HG03280 (cell line): Measurements from ENCODE around the gene MYO9A.
A peak's percentile ranks its signal among the peaks of the same experiment; 100 is the strongest.
"Not testable (repeated sequence)": the region's sequence is repeated elsewhere in the genome, so short reads cannot be mapped to it uniquely, and the experiment has no call there.

Experiments
- ATAC-seq: cut with Tn5 transposase; IDR thresholded peaks from one replicate; pipeline ENCODE4 v1.9.1; 2021; ENCODE audit warnings: mild to moderate bottlenecking, moderate library complexity; ENCODE audit not compliant: unreplicated experiment

The MYO9A gene

DNA sequence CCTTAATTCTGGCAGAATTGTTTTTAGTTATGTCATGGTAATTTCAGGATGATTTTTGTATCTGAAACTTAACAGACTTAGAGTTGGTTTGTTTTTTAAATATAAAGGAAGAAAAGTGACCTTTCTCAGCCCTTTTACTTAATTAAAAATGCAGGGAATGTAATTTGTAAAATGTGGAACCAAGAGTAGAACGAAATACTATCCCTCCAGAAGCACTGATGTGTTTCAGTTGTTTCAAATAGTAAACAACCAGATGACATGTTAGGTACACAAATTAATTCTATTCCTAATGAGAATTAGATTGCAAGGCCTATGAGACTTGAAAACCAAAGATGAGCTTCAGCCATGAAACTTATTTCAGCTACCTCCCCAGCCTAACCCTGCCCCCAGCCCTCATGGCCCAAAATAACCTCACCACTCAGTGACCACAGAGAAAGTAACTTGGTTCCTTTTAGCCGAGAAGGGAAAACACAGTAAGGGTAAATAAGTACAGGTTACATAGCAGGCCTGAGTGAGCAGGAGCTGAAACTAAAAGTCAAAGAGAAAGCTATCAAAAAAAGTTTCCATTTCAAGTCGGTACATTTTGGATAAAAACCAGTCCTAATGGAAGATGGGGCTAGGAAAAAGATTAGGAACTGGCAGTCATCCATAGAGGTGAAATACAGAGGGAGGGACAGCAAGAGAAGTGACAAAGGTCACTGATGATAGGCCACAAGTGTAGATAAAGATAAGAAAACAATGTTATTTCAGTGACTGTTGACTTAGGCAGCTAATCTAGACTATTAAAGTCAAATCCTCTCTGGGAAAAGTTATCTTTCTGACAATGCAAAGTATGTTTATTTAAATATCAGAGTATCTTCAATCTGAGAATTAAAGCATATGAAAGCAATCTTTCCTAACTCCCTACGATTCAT is 23.5 kb upstream of the MYO9A start:
- peak; percentile 98 for ATAC-seq

DNA sequence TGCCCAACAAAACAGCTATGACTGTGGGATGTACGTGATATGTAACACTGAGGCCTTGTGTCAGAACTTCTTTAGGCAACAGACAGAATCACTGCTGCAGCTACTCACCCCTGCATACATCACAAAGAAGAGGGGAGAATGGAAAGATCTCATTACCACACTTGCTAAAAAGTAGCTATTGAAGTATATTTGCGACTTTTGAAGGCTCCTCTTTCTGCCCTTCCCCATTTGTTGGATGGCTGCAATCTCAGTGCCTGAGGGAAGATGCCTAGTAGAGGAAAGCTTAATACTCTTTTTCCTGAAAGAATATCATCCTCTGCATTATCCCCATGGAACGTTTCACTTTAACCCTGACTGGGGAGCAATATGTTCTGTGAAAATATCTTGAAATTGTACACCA is 22.1 kb upstream of the MYO9A start:
- ATAC-seq = no peak

DNA sequence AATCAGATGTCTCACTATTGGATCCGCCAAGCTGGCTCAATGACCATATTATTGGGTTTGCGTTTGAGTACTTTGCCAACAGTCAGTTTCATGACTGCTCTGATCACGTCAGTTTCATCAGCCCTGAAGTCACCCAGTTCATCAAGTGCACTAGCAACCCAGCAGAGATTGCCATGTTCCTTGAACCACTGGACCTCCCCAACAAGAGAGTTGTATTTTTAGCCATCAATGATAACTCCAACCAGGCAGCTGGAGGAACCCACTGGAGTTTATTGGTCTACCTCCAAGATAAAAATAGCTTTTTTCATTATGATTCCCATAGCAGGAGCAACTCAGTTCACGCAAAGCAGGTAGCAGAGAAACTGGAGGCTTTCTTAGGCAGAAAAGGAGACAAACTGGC is 21.7 kb upstream of the MYO9A start:
- ATAC-seq = no peak

DNA sequence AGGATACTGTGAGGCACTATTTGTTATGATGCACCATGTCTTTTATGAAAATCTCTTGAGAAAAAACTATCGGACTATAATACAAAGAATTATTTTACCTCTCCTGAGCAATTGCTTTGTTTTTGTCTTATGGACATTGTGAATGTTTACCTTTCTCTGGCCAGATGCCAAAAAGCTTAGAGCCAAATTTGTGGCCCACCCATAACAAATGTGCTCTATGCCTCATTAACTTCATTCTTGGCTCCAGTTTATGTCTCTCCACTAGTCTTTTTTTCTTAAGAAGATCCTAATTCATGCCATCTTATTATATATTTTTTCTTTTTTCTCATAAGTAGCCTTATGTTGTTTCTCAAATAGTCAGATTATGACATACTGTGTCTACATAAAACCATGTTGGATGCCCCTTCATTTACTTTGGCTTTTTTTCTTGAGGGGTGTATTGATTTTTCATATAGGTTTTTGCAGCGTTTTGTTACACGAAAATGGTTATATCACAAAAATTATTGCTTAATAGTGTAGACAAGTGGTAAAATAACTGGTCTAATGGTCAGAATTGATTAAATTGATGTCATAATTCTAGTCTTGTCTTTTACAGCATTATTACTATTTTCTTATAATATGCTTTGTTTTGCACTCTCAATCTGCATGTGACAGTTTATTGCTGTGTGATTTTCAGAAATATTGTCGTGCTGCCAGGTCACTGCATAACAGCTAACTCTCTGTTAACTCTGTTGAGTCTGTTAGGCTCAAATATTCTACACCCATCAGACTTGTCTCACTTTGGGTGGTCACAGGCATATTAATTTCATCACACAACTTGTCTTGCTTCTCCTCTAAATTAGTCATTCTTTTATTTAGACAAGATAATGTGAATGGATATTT is 18.5 kb upstream of the MYO9A start:
- no peak for ATAC-seq

DNA sequence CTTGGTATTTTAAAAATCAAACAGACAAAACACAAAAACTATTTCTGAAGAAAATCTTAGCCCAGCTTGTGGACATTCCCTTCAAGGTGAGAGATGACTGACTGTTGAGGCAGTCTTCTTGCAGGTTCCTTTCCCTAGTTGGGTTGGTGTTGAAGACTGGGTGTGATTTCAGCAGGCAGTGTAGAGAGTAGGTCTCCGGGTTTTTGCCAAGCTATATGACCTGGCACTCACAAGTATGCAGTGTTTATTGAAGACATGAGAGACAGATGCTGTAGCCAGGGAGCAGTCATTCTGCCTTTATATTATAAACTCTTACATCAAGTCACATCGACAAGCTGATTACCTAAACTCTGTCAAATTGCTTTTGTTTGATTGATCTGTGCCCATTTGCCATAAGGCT is 17.8 kb upstream of the MYO9A start:
- ATAC-seq = no peak

DNA sequence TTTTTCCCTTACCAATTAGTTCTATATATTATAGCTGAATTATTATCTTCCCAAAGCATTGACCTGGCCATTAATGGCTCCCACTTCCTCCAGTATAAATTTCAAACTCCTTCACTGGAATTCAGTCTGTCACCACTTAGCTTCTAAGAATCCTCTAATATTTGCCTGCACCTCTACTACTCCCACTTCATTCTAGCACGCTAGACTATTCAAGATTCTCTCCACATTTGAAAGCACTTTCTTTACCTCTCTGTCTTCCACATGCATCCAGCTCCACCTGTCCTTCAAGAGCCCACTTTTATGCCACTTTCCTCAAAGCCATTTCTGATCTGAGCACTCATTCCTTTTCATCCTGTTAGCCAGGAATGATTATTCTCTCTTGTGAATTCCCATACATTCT is 15.3 kb upstream of the MYO9A start:
- no peak for ATAC-seq

DNA sequence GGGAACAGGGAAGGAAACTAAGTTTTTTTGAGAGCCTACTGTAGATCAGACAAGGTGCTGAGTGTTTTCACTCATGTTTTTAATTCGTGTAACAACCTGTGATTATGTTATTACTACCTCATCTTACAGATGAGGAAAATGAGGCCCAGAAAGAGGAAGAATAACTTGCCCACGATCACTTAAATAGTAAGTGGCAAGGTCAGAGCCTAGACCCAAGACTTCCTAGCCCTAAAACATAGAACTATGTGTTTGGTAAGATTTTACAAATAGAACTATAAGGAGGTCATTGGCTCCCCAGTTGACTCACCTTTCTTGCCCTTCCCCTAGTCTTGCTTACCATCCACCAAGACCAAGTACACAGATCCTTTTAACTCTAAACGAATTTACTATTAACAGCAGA is 14.0 kb upstream of the MYO9A start:
- ATAC-seq = no peak

DNA sequence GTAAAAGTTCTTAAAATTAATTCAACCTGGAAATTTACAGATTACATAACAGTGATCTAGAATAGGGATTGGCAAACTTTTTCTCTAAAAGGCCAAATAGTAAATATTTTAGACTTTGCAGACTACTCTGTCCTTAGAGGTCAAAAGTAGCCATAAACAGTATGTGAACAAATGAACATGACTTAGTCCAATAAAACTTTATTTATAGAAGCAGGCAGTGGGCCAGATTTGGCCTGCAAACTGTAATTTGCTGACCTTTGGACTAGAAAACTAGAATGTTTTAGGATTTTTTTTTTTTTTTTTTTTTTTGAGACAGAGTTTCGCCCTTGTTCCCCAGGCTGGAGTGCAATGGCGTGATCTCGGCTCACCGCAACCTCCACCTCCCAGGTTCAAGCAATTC is 12.3 kb upstream of the MYO9A start:
- no peak for ATAC-seq

DNA sequence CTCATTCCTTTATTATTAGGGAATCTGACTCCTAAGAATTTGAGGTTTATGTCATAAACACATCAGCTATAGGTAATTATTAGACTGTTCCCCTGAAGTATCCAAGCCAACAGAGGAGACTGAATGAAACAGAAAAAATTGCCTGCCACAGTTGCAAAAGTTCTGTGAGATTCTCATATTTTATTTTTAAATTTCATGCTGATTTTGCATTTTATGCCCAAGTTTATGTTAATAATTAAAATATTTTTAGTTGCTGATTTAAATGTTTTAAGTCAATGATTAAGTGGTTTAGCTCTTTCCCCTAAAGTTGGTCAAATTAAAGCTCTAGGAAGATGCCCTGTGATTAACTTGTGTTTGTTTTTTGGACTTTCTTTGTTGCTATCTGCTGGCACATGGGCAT is 10.4 kb upstream of the MYO9A start:
- no peak for ATAC-seq

DNA sequence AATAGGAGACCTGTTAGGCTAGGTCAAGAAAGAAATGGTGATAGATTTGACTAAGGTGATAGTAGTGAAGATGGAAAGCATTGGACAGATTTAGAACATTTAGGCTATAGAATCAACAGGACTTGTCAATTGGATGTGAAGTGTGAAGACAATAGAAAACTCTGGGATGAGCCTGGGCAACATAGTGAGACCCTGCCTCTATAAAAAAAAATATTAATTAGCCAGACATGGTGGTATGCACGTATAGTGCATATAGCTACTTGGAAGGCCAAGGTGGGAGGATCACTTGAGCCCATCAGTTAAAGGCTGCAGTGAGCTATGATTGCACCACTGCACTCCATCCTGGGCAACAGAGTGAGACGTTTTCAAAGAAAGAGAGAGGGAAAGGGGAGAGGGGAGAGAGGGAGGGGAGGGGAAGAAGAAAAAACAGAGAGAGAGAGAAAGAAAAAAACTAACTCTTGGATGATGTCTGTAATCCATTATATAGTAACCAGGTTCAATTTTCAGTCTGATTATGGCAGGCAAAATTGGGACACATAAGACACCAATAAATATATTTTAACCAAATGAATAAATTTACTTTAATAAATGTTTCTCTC is 9.9 kb upstream of the MYO9A start:
- ATAC-seq = no peak

DNA sequence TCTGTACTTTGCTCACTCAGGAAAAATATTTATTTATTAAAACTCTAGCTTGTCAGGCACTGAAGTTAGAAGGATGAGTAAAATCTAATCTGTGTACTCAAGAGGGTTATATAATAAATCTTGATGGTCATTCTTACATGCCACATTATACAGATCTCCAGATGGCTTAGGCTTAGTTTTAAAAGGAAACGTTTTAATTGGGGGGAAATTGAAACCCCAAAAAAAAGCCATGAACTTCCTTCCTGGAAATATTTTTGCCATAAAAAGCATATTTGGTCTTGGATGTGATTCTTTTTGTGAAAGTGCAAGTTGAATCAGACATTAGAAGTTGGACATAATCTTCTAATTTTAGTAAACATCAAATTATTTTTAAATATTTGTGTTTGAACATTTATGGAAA is 6.3 kb upstream of the MYO9A start:
- ATAC-seq = no peak

DNA sequence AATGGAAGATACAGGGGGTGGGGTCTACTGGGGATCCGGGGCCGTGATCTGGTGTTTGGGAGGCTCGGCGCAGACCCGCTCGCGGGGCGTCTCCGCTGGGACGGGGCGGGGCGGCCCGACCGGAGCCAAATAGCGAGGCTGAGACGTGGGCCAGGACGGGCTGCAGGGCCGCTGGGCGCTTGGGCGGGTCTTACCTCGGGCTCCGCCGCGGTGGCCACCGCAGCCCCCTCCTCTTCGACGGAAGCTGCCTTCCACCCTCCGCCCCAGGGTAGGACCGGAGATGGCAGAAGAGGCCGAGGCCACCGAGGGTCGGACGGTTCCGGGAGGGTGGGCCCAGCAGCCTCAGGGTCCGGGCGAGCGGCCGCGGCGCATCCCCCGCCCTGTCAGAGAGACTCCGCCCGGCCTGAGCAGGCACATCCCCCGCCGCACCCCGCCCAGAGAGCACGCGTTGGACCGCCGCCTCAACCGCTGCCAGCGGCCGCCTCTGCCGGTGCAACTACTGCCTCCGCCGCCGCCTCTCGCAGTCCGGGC is 399 bp downstream of the MYO9A start:
- peak; percentile 71 for ATAC-seq

DNA sequence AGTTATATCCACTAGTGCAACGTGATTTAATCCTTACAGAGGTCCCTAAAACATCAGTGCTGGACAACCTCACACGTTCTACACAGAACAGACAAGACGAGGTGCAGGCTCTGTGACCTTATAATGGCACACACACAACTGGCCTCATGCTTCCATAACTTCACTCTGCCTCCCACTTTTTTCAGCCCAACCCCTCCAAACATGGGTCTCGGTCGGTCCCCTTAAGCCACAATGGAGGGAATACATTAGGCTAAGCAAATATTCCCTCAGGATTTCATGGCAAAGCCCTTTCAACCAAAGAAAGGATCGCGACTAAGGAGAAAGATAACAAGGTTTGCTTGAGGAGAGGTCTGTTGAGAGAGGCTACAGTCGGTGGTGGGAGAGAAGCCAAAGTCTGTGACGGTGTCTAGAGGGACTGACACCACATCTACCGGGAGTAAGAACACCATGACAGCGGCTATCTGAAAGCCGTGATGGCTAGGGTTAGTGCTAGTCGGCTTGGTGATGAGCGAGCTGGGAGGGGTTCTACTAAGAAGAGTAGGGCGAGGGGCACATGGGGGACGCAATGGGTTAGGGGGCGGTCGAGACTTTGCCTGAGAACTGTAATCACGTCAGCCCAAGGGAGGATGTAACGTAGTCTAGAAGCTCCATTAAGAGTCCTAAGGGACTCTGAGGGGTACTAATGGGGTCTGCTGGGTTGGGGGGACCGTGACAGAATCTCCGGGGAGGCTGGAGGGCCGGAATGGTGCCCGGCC is 1.0 kb downstream of the MYO9A start:
- no peak for ATAC-seq

DNA sequence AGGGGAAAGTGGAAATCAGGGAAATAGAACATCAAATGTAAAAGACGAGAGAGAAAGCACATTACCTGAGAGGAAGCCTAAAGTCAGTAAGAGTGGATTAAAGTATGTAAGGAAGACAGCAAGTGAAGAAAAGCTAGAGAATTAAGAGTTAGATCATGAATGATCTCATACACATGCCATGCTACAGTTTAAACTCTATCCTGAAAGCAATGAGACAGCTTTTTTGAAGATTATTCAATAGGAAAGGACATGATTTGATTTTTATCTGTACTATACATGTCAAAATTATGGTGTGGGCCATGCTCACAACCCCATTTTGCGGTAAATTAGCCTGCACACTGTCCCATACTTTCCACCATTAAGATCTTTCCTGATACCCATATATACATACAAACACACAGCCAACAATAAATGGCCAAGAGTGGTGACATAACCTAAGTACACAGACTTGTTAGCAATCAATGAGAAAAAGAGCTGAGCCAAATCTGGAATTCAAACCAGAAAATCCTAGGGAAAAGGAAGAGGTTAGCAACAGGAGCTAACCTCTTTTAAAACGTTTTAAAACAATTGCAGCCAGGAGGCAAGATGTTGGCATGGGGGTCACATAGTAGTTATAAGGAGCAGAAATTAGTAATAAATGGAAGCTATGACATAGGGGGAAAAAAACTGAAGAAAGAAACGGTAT is 4.5 kb downstream of the MYO9A start:
- ATAC-seq = no peak

DNA sequence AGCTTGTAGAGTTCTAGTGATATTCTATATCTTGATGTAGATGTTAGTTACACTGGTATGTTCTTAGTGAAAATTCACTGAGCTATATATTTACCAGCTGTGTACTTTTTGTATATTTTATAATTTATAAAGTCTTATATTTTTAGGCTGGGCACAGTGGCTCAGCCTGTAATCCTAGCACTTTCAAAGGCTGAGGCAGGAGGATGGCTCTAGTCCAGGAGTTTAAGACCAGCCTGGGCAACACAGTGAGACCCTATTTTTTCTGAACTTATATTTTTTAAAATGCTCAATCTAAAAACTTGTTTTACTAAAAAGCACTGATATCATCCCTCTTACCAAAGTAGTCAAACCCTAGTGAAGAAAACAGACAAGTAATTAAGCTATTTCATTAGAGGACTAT is 5.1 kb downstream of the MYO9A start:
- no peak for ATAC-seq

DNA sequence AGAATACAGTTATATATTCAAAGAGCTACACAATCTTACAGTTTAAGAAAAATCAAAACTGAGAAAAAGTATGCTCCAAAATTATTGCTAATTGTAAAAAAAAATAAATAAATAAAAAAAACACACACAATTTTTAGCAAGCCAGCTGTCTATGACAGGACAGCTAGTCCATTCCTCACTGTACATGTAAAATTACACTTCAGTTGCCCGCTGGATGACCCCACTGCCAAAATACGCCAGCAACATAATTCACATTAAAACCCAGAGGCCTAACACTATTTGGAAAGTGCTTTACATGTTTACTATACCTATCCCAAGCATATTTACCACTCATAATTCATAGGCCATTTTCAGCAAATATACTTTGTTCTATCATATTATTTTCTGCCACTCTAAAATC is 5.8 kb downstream of the MYO9A start:
- ATAC-seq = no peak

DNA sequence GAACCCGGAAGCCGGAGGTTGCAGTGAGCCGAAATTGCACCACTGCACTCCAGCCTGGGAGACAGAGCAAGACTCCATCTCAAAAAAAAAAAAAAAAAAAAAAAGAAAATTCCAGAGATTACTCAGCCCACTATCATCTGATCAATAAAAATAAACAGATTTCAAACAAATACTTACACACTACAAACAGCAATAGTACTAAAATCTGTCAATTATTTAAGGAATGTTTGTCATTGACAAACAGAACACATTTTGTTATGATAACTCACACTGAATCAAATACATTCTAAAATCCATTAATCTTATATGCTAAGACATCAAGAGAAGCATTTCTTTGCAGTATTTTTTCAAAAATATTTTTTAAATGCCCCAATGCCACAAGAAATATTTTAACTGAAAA is 7.6 kb downstream of the MYO9A start:
- ATAC-seq = no peak

DNA sequence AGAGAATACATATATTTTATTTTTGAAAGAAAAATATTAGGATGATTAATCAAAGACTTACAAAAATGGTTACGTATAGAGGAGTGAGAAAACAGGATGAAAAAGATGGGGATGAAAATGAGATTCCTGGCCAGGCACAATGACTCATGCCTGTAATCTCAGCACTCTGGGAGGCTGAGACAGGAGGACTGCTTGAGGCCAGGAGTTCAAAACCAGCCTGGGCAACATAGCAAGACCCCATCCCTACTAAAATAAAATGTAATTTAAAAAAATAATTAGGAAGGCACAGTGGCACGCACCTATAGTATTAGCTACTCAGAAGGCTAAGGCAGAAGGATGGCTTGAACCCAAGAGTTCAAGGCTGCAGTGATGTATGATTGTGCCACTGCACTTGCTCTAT is 11.9 kb downstream of the MYO9A start:
- ATAC-seq = no peak

DNA sequence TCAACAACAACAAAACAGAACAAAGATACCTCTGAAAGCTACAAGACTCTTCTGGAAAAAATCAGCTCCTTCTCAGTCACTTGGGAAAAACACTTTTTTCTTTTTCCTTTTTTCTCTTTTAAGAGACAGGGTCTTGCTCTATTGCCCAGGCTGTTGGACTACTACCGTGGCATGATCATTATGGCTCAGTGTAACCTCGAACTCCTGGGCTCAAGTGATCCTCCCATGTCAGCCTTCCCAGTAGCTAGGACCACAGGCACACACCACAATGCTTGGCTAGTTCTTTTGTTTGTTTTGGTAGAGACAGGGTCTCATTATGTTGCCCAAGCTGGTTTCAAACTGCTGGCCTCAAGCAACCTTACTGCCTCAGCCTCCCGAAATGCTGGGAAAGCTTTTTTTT is 12.8 kb downstream of the MYO9A start:
- ATAC-seq = no peak

DNA sequence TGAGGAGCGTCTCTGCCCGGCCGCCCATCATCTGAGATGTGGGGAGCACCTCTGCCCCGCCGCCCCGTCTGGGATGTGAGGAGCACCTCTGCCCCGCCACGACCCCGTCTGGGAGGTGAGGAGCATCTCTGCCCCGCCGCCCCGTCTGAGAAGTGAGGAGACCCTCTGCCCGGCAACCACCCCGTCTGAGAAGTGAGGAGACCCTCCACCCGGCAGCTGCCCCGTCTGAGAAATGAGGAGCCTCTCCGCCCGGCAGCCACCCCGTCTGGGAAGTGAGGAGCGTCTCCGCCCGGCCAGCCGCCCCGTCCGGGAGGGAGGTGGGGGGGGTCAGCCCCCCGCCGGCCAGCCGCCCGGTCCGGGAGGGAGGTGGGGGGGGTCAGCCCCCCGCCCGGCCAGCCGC is 17.4 kb downstream of the MYO9A start:
- ATAC-seq = not testable (repeated sequence)
